ENCODE measurements around the gene NSUN4. TPM values are rescaled to one million over a fixed set of nuclear protein-coding genes. Genes with fewer than 3 reads are reported as not detected.
A peak's percentile ranks its signal among the peaks of the same experiment; 100 is the strongest.

NSUN4 gene
- total and polyA plus RNA-seq, 9 of the 15 experiments (the other 6 are each of a cell fraction or from before 2014, with no cell fraction given): 33.4 to 60.2 (median 46.3) TPM

DNA sequence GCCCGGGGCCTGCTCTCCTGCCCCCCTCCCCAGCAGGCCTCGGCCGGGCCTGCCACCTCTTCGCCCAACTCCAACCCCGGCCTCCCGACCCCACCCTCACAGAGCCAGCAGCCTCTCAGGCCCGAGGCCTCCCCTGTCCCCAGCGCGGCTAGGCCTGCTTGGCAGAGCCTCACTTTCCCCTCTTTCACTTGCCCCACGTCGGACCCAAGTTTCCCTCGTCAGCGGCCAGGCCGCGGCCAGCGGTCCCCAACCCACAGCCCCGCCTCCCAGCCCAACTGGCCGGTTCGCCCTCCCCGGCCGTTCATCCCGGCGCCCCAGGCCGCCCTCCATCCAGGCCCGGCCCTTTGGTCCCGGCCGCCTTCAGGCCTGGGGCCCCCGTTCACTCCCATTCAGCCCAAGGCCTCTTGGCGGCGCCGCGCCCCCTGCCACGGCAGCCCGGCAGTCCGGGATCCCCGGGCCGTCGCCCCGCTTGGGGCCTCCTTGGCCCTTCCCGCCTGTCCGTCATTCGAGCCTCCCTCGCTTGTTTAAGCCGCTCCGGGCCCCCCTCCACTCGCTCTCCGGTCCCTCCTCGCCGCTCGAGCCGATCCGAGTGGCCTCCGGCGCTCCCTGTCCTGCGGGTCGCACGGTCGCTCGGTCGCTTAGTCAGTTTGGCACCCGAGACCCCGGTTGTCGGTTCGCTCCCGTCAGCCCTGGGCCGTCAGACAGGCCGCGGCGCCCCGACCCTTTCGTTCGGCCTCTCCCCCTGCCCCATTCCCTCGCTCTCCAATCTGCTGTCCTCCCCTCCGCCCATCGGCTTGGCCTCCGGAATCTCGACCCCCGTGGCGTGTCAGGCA is 38.6 kb upstream of the NSUN4 start (continued):
- TF ChIP-seq NUFIP1 (IDR thresholded peaks at IDR 0.05; ENCODE audit: partially characterized antibody): no peak
- no peak for TF ChIP-seq ZNF583 (CRISPR knock-in tag; IDR thresholded peaks at IDR 0.05)
- no peak for TF ChIP-seq ZC3H8 (IDR thresholded peaks at IDR 0.05)
- TF ChIP-seq, protein P1, sequence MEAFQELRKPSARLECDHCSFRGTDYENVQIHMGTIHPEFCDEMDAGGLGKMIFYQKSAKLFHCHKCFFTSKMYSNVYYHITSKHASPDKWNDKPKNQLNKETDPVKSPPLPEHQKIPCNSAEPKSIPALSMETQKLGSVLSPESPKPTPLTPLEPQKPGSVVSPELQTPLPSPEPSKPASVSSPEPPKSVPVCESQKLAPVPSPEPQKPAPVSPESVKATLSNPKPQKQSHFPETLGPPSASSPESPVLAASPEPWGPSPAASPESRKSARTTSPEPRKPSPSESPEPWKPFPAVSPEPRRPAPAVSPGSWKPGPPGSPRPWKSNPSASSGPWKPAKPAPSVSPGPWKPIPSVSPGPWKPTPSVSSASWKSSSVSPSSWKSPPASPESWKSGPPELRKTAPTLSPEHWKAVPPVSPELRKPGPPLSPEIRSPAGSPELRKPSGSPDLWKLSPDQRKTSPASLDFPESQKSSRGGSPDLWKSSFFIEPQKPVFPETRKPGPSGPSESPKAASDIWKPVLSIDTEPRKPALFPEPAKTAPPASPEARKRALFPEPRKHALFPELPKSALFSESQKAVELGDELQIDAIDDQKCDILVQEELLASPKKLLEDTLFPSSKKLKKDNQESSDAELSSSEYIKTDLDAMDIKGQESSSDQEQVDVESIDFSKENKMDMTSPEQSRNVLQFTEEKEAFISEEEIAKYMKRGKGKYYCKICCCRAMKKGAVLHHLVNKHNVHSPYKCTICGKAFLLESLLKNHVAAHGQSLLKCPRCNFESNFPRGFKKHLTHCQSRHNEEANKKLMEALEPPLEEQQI (IDR thresholded peaks at IDR 0.05): no peak
- no peak for TF ChIP-seq KAT8 (IDR thresholded peaks at IDR 0.05; ENCODE audit: low read depth)
- TF ChIP-seq NFRKB (IDR thresholded peaks at IDR 0.05; ENCODE audit: low read depth): 0 out of 2 replicates have a peak, but pooled peaks have one; percentile 19
- no peak for TF ChIP-seq ZKSCAN8 (CRISPR knock-in tag; IDR thresholded peaks at IDR 0.05)
- TF ChIP-seq CREBBP (IDR thresholded peaks at IDR 0.05; ENCODE audit: low read depth, low read length): no peak
- TF ChIP-seq, protein P2, sequence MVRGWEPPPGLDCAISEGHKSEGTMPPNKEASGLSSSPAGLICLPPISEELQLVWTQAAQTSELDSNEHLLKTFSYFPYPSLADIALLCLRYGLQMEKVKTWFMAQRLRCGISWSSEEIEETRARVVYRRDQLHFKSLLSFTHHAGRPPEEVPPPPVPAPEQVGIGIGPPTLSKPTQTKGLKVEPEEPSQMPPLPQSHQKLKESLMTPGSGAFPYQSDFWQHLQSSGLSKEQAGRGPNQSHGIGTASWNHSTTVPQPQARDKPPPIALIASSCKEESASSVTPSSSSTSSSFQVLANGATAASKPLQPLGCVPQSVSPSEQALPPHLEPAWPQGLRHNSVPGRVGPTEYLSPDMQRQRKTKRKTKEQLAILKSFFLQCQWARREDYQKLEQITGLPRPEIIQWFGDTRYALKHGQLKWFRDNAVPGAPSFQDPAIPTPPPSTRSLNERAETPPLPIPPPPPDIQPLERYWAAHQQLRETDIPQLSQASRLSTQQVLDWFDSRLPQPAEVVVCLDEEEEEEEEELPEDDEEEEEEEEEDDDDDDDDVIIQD (CRISPR knock-in tag; IDR thresholded peaks at IDR 0.05): no peak
- TF ChIP-seq, protein P3, sequence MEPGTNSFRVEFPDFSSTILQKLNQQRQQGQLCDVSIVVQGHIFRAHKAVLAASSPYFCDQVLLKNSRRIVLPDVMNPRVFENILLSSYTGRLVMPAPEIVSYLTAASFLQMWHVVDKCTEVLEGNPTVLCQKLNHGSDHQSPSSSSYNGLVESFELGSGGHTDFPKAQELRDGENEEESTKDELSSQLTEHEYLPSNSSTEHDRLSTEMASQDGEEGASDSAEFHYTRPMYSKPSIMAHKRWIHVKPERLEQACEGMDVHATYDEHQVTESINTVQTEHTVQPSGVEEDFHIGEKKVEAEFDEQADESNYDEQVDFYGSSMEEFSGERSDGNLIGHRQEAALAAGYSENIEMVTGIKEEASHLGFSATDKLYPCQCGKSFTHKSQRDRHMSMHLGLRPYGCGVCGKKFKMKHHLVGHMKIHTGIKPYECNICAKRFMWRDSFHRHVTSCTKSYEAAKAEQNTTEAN (CRISPR knock-in tag; IDR thresholded peaks at IDR 0.05): no peak; the same call in 1 of the 2 replicates
- TF ChIP-seq, protein P4, sequence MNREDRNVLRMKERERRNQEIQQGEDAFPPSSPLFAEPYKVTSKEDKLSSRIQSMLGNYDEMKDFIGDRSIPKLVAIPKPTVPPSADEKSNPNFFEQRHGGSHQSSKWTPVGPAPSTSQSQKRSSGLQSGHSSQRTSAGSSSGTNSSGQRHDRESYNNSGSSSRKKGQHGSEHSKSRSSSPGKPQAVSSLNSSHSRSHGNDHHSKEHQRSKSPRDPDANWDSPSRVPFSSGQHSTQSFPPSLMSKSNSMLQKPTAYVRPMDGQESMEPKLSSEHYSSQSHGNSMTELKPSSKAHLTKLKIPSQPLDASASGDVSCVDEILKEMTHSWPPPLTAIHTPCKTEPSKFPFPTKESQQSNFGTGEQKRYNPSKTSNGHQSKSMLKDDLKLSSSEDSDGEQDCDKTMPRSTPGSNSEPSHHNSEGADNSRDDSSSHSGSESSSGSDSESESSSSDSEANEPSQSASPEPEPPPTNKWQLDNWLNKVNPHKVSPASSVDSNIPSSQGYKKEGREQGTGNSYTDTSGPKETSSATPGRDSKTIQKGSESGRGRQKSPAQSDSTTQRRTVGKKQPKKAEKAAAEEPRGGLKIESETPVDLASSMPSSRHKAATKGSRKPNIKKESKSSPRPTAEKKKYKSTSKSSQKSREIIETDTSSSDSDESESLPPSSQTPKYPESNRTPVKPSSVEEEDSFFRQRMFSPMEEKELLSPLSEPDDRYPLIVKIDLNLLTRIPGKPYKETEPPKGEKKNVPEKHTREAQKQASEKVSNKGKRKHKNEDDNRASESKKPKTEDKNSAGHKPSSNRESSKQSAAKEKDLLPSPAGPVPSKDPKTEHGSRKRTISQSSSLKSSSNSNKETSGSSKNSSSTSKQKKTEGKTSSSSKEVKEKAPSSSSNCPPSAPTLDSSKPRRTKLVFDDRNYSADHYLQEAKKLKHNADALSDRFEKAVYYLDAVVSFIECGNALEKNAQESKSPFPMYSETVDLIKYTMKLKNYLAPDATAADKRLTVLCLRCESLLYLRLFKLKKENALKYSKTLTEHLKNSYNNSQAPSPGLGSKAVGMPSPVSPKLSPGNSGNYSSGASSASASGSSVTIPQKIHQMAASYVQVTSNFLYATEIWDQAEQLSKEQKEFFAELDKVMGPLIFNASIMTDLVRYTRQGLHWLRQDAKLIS (CRISPR knock-in tag; IDR thresholded peaks at IDR 0.05): 0 out of 2 replicates have a peak, but pooled peaks have one; percentile 1
- TF ChIP-seq MYC (IDR thresholded peaks at IDR 0.05; ENCODE audit: low read depth, low read length): no peak; the same call in 1 of the 2 replicates
- TF ChIP-seq MYC (CRISPR knock-in tag; IDR thresholded peaks at IDR 0.05; ENCODE audit: borderline replicate concordance, low read depth): peak; percentile 76; the same call in 1 of the 2 replicates
- TF ChIP-seq ZNF695 (CRISPR knock-in tag; IDR thresholded peaks at IDR 0.05): no peak
- TF ChIP-seq, protein P5, sequence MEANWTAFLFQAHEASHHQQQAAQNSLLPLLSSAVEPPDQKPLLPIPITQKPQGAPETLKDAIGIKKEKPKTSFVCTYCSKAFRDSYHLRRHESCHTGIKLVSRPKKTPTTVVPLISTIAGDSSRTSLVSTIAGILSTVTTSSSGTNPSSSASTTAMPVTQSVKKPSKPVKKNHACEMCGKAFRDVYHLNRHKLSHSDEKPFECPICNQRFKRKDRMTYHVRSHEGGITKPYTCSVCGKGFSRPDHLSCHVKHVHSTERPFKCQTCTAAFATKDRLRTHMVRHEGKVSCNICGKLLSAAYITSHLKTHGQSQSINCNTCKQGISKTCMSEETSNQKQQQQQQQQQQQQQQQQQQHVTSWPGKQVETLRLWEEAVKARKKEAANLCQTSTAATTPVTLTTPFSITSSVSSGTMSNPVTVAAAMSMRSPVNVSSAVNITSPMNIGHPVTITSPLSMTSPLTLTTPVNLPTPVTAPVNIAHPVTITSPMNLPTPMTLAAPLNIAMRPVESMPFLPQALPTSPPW (CRISPR knock-in tag; IDR thresholded peaks at IDR 0.05): peak; percentile 83
- TF ChIP-seq TAL1 (IDR thresholded peaks at IDR 0.05): no peak
